GM12878 (cell line): ENCODE measurements around the gene HRG. TPM values are rescaled to one million over a fixed set of nuclear protein-coding genes. Genes with fewer than 3 reads are reported as not detected.
"Not testable (repeated sequence)": the region's sequence is repeated elsewhere in the genome, so short reads cannot be mapped to it uniquely, and the experiment has no call there.

Experiments
- ATAC-seq: fragments of 200-7000 bp; cut with Tn5 transposase; 3 replicates; pipeline ENCODE4 v1.9.1; 2020; ENCODE audit warnings: mild to moderate bottlenecking, moderate library complexity
- BruUV-seq: library from RNA; stranded (reverse); fragments of 400-500 nt; replicated peaks from 2 replicates; lab custom pipeline; 2021; lab: Mats Ljungman, UMichigan
- CTCF ChIA-PET: fragments of 300-600 bp; sonication (Branson Sonifier 250); formaldehyde crosslinking; extraction: SDS; loops from one replicate; lab custom pipeline; 2021; ENCODE audit warnings: inconsistent platforms; lab: Yijun Ruan, JAX
- POLR2A ChIA-PET: fragments of 350-600 bp; formaldehyde crosslinking; extraction: SDS; loops from one replicate; lab custom pipeline; 2021; ENCODE audit warnings: inconsistent platforms; lab: Charles Lee
- RAD21 ChIA-PET: fragments of 300-600 bp; sonication (Branson Sonifier 250); formaldehyde crosslinking; loops from one replicate; lab custom pipeline; 2023; ENCODE audit warnings: antibody characterized with exemption; ENCODE audit not compliant: unreplicated experiment; lab: Charles Lee
- SMC1A ChIA-PET: fragments of 300-600 bp; sonication (Branson Sonifier 250); formaldehyde crosslinking; loops from one replicate; lab custom pipeline; 2023; ENCODE audit not compliant: unreplicated experiment, uncharacterized antibody; lab: Charles Lee
- DNase-seq: peaks from one replicate; pipeline ENCODE4 v3.0.0-alpha.2; 2011; ENCODE audit warnings: low read depth, low spot score
- FAIRE-seq: peaks from 3 replicates; lab custom pipeline; 2011; peaks lifted over from hg19 to GRCh38; lab: Jason Lieb, UNC
- H2AFZ ChIP-seq: 2 replicates; pipeline ENCODE4 v1.6.0; 2011; ENCODE audit warnings: low read depth, low read length, control low read depth; ENCODE audit not compliant: control insufficient read depth
- H3K27ac ChIP-seq: 2 replicates; pipeline ENCODE4 v1.5.1; 2011; ENCODE audit warnings: control low read depth; ENCODE audit not compliant: control insufficient read depth, insufficient read depth
- H3K27me3 ChIP-seq, 2 experiments: replicated peaks in 1 of 2; 2 replicates each; pipeline versions ENCODE4 v1.6.0 to v1.6.1; 2011; ENCODE audit warnings: low read length in 1 of 2; ENCODE audit not compliant: control insufficient read depth in 2 of 2, insufficient read depth in 2 of 2
- H3K36me3 ChIP-seq, 2 experiments: 2 replicates each; pipeline ENCODE4 v1.5.1; 2011; ENCODE audit warnings: low read length in 1 of 2; ENCODE audit not compliant: control insufficient read depth in 2 of 2, insufficient read depth in 2 of 2
- H3K4me1 ChIP-seq: 2 replicates; pipeline ENCODE4 v1.6.1; 2011; ENCODE audit warnings: mild to moderate bottlenecking, low read length, moderate library complexity, mixed read lengths; ENCODE audit not compliant: control insufficient read depth, insufficient read depth
- H3K4me2 ChIP-seq: 2 replicates; pipeline ENCODE4 v1.6.0; 2011; ENCODE audit warnings: control low read depth; ENCODE audit not compliant: control insufficient read depth, insufficient read depth
- H3K4me3 ChIP-seq: fragments of 200-600 bp; sonication (generic); 2 replicates; pipeline ENCODE4 v1.5.1; 2016
- H3K79me2 ChIP-seq: 2 replicates; pipeline ENCODE4 v1.6.0; 2011; ENCODE audit warnings: low read length; ENCODE audit not compliant: control insufficient read depth, insufficient read depth
- H3K9ac ChIP-seq: 2 replicates; pipeline ENCODE4 v1.8.0; 2011; ENCODE audit warnings: low read length, control low read depth, mixed read lengths; ENCODE audit not compliant: control insufficient read depth, insufficient read depth
- H3K9me3 ChIP-seq: replicated peaks from 3 replicates; pipeline ENCODE4 v1.5.1; 2011; ENCODE audit warnings: mild to moderate bottlenecking, low read length; ENCODE audit not compliant: control insufficient read depth, insufficient read depth
- H4K20me1 ChIP-seq: 2 replicates; pipeline ENCODE4 v1.6.0; 2011; ENCODE audit not compliant: control insufficient read depth, insufficient read depth
- BMI1 ChIP-seq: fragments of 450-650 bp; IDR thresholded peaks from 2 replicates; pipeline ENCODE4 v1.6.1; 2016; ENCODE audit warnings: mild to moderate bottlenecking, moderate library complexity, borderline replicate concordance
- GATAD2B ChIP-seq: fragments of 450-650 bp; conservative IDR thresholded peaks from 2 replicates; pipeline ENCODE4 v1.6.1; 2017; ENCODE audit warnings: low read depth, mild to moderate bottlenecking, moderate library complexity
- HDAC6 ChIP-seq: fragments of 200-600 bp; sonication (generic); IDR thresholded peaks from one replicate; pipeline ENCODE4 v1.8.0; 2017; ENCODE audit warnings: antibody characterized with exemption; ENCODE audit not compliant: unreplicated experiment
- LARP7 ChIP-seq: fragments of 450-650 bp; IDR thresholded peaks from 2 replicates; pipeline ENCODE4 v1.6.1; 2017; ENCODE audit warnings: mild to moderate bottlenecking
- NBN ChIP-seq: fragments of 450-650 bp; IDR thresholded peaks from 2 replicates; pipeline ENCODE4 v1.6.1; 2016
- NRF1 ChIP-seq: conservative IDR thresholded peaks from 2 replicates; pipeline ENCODE4 v1.6.1; 2011; ENCODE audit warnings: mild to moderate bottlenecking, low read depth, low read length, improper control_type of control experiment
- PAX5 ChIP-seq: IDR thresholded peaks from 2 replicates; pipeline ENCODE4 v1.6.1; 2011; ENCODE audit warnings: low read depth, low read length, borderline replicate concordance
- POU2F2 ChIP-seq: IDR thresholded peaks from 3 replicates; pipeline ENCODE4 v1.6.1; 2011; ENCODE audit warnings: low read depth, mild to moderate bottlenecking, low read length, borderline replicate concordance
- RAD21 ChIP-seq: IDR thresholded peaks from 2 replicates; pipeline ENCODE4 v1.6.1; 2011; ENCODE audit warnings: mild to moderate bottlenecking, low read depth, low read length, moderate library complexity; ENCODE audit not compliant: insufficient read depth
- SMAD1 ChIP-seq: fragments of 450-650 bp; IDR thresholded peaks from 2 replicates; pipeline ENCODE4 v1.6.1; 2018; ENCODE audit warnings: mild to moderate bottlenecking, low read depth; ENCODE audit not compliant: partially characterized antibody
- SMARCA5 ChIP-seq: fragments of 450-650 bp; IDR thresholded peaks from 2 replicates; pipeline ENCODE4 v1.6.1; 2017; ENCODE audit warnings: mild to moderate bottlenecking
- SREBF2 ChIP-seq: IDR thresholded peaks from 2 replicates; pipeline ENCODE4 v1.6.1; 2012; ENCODE audit warnings: mild to moderate bottlenecking, low read length
- ZNF207 ChIP-seq: fragments of 450-650 bp; IDR thresholded peaks from 2 replicates; pipeline ENCODE4 v1.6.1; 2014; ENCODE audit warnings: antibody characterized with exemption, mild to moderate bottlenecking, borderline replicate concordance
- WGBS: methylation state at CpG from one replicate; pipeline ENCODE4 v1.1.6; 2016; ENCODE audit warnings: low lambda C conversion rate; ENCODE audit not compliant: insufficient replicate concordance, insufficient coverage; ENCODE audit errors: missing lambda C conversion rate; 5-methylcytosine and 5-hydroxymethylcytosine counted together
- in situ Hi-C: fragments of 300-500 bp; cut with MboI; formaldehyde crosslinking; loops from 9 replicates; pipeline ENCODE4 v1.14.3; 2018; ENCODE audit warnings: mixed read lengths
- intact Hi-C: fragments of 100-400 bp; cut with micrococcal nuclease; formaldehyde crosslinking; loops from one replicate; pipeline ENCODE4 v1.14.2; 2022; ENCODE audit not compliant: unreplicated experiment
- polyA plus RNA-seq, 11 experiments: library from polyadenylated mRNA; depleted of rRNA in 4 of 11; unstranded in 6 of 11; stranded (reverse) in 5 of 11; fragments of >200 nt; fragmentation: Nextera tagmentation in 4 of 11; fragmentation: Illumina TruSeq in 1 of 11; extraction: Ambion mirVana in 4 of 11; extraction: Trizol in 1 of 11; gene quantifications; 1 replicate in 1 of 11; 2 replicates in 10 of 11; pipeline versions ENCODE4 v1.2.1 to v1.2.3, GENCODE V29; 2011 to 2016; ENCODE audit warnings: inconsistent platforms in 2 of 11, missing spikeins in 2 of 11, low read depth in 1 of 11
- total RNA-seq, 4 experiments: library from RNA; depleted of rRNA in 3 of 4; stranded (reverse); fragments of >200 nt in 3 of 4; fragmentation: Illumina TruSeq in 1 of 4; extraction: Trizol in 1 of 4; gene quantifications; 2 replicates each; pipeline versions ENCODE4 v1.2.1 to v1.2.3, GENCODE V29; 2013 to 2021
- TF ChIP-seq, protein P1 (sequence below): fragments of 450-650 bp; IDR thresholded peaks from 2 replicates; pipeline ENCODE4 v1.6.1; 2017; ENCODE audit warnings: borderline replicate concordance

HRG gene
- total and polyA plus RNA-seq, 10 of the 15 experiments (the other 5 are each of a cell fraction or from before 2014, with no cell fraction given): 0.21 TPM; not detected in 9

DNA sequence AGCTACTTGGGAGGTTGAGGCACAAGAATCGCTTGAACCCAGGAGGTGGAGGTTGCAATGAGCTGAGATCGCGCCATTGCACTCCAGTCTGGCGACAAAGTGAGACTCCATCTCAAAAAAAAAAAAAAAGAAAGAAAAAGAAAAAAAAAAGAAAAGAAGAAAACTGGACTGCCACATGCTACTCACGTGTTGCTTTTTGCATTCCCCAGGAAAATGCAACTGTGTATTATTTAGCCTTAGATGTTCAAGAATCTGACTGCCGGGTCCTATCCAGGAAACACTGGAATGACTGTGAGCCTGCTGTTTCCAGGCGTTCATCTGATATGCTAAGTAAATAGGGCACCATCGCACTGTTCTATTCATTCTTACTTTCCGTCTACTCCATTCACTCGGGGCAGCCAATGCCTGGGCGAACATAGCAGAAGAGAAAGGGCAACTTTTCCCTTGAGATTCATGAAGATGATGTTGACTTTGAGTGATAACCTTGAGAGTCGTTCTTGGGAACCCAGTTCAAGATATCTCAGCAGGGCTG is 21.4 kb downstream of the HRG start:
- no peaks in the 10 kb centered on the region for H3K36me3 ChIP-seq
- no peak for FAIRE-seq
- CTCF ChIA-PET: no interaction called here
- H3K27me3 ChIP-seq: peaks cover 0 to 2% of the 10 kb centered on the region in 2 experiments; a peak in 1 of 4 replicates
- in situ Hi-C loops (no loop called here), intact Hi-C loops (no loop called here)
- H3K4me1 ChIP-seq: no peaks in the 10 kb centered on the region
- POLR2A ChIA-PET: no interaction called here
- no TSS peak for BruUV-seq
- SMC1A ChIA-PET: interaction anchor here (0.7 kb wide), 1 partner anchor 874 kb away, joined by 4 read pairs; no protein-coding TSS in a partner anchor
- ATAC-seq: no peak
- no peak overlapping the region for H3K4me3 ChIP-seq
- no peak overlapping the region for H2AFZ ChIP-seq
- H3K9ac ChIP-seq: no peak overlapping the region
- H3K27ac ChIP-seq: no peak overlapping the region
- TF ChIP-seq SMAD1: no peak
- TF ChIP-seq PAX5: no peak
- no peak for TF ChIP-seq RAD21
- TF ChIP-seq HDAC6: no peak
- TF ChIP-seq ZNF207: no peak
- no peak for TF ChIP-seq GATAD2B
- TF ChIP-seq, protein P1, sequence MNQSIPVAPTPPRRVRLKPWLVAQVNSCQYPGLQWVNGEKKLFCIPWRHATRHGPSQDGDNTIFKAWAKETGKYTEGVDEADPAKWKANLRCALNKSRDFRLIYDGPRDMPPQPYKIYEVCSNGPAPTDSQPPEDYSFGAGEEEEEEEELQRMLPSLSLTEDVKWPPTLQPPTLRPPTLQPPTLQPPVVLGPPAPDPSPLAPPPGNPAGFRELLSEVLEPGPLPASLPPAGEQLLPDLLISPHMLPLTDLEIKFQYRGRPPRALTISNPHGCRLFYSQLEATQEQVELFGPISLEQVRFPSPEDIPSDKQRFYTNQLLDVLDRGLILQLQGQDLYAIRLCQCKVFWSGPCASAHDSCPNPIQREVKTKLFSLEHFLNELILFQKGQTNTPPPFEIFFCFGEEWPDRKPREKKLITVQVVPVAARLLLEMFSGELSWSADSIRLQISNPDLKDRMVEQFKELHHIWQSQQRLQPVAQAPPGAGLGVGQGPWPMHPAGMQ: no peak
- TF ChIP-seq NRF1: no peak
- TF ChIP-seq SREBF2: no peak
- TF ChIP-seq LARP7: no peak
- TF ChIP-seq SMARCA5: no peak
- no peak for TF ChIP-seq NBN
- no peak for TF ChIP-seq BMI1
- TF ChIP-seq POU2F2: no peak
- TF ChIP-seq, all 136 proteins: peak for 0
- Histone ChIP-seq H4K20me1 (no peaks in the 10 kb centered on the region), H3K79me2 (no peaks in the 10 kb centered on the region), H3K9me3 (no peaks in the 10 kb centered on the region; the same call in 2 of the 3 replicates), H3K4me2 (no peak overlapping the region)
- no peak for DNase-seq
- 68% methylated on average over 11 of the region's 12 CpGs for WGBS
- RAD21 ChIA-PET: no interaction called here

DNA sequence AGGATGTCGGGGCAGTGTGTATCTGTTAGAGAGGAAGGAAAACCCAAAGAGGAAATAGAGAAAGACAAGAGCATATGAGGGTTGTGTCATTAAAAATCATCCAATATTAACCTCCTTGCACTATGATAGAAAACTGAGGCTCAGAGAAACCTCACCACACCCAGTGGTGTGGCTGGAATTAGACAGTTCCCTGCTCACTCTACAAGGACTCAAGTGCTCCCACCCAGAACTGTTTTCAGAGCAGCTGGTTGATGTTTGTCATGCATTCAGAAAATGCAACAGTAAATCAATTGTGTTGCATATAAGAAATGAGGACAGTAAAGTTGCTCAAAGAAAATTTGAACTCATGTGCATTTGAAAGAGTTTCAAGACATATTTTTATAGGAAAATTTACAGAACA is 24.5 kb downstream of the HRG start:
- 67% methylated on average over 1 of the region's 1 CpG for WGBS
- H3K79me2 ChIP-seq, DNase-seq, H3K27ac ChIP-seq, FAIRE-seq, H3K4me2 ChIP-seq, H3K36me3 ChIP-seq, H3K9ac ChIP-seq, in situ Hi-C loops, H3K27me3 ChIP-seq, intact Hi-C loops, H3K4me1 ChIP-seq, BruUV-seq, H3K4me3 ChIP-seq, H2AFZ ChIP-seq, CTCF ChIA-PET, ATAC-seq, RAD21 ChIA-PET, SMC1A ChIA-PET, H3K9me3 ChIP-seq, H4K20me1 ChIP-seq, POLR2A ChIA-PET: not testable (repeated sequence)
